NCI-H1436 (cell line): ENCODE data around the gene PKHD1.

ENCODE experiments used
- DNase-seq: peaks from one replicate; lab custom pipeline; 2025; lab: John Stamatoyannopoulos, UW

Gene PKHD1

GRCh38 chr6:52087498-52087999 lies at the start of gene PKHD1:
Gene PKHD1, minus strand, starts transcription at chr6:52087613. Its CDS starts 2,680 bp downstream, at chr6:52084933.
- no peak for DNase-seq

- DNase-seq = no peak
Observed at GRCh38 chr6:52136934-52137467, 49.6 kb upstream of the PKHD1 start.

GRCh38 chr6:52136055-52136454 lies 48.6 kb upstream of the PKHD1 start:
- DNase-seq = no peak

GRCh38 chr6:52135217-52135616 lies 47.8 kb upstream of the PKHD1 start:
- no peak for DNase-seq

- no peak for DNase-seq
Observed at GRCh38 chr6:52134011-52134410, 46.6 kb upstream of the PKHD1 start.

GRCh38 chr6:52133324-52133723 lies 45.9 kb upstream of the PKHD1 start:
- DNase-seq = no peak

- DNase-seq = no peak
Observed at GRCh38 chr6:52132292-52132691, 44.9 kb upstream of the PKHD1 start.

- DNase-seq = no peak
Observed at GRCh38 chr6:52130440-52130839, 43.0 kb upstream of the PKHD1 start.

- no peak for DNase-seq
Observed at GRCh38 chr6:52127957-52128356, 40.5 kb upstream of the PKHD1 start.

- DNase-seq = no peak
Observed at GRCh38 chr6:52126231-52126630, 38.8 kb upstream of the PKHD1 start.

- DNase-seq = no peak
Observed at GRCh38 chr6:52125572-52125971, 38.2 kb upstream of the PKHD1 start.

GRCh38 chr6:52125139-52125538 lies 37.7 kb upstream of the PKHD1 start:
- DNase-seq = no peak

- no peak for DNase-seq
Observed at GRCh38 chr6:52124126-52125121, 37.0 kb upstream of the PKHD1 start.

GRCh38 chr6:52123251-52123650 lies 35.8 kb upstream of the PKHD1 start:
- no peak for DNase-seq

GRCh38 chr6:52117352-52117751 lies 29.9 kb upstream of the PKHD1 start:
- DNase-seq = no peak

- no peak for DNase-seq
Observed at GRCh38 chr6:52116605-52116948, 29.2 kb upstream of the PKHD1 start.

GRCh38 chr6:52115891-52116604 lies 28.6 kb upstream of the PKHD1 start:
- DNase-seq = no peak

GRCh38 chr6:52115145-52115741 lies 27.8 kb upstream of the PKHD1 start:
- DNase-seq = no peak

GRCh38 chr6:52109171-52109571 lies 21.8 kb upstream of the PKHD1 start:
- DNase-seq = no peak

- DNase-seq = no peak
Observed at GRCh38 chr6:52108128-52108527, 20.7 kb upstream of the PKHD1 start.

GRCh38 chr6:52106994-52107393 lies 19.6 kb upstream of the PKHD1 start:
- no peak for DNase-seq

- DNase-seq = no peak
Observed at GRCh38 chr6:52104979-52105378, 17.6 kb upstream of the PKHD1 start.
